ACC112 (cell line): ENCODE results near the gene NRARP.
"Not testable (repeated sequence)": the region's sequence is repeated elsewhere in the genome, so short reads cannot be mapped to it uniquely, and the experiment has no call there.

ENCODE experiments used
- H2AFZ ChIP-seq: fragments of 200-600 bp; sonication (generic); one replicate; pipeline ENCODE4 v1.6.0; 2017; ENCODE audit warnings: antibody characterized with exemption, low read length; ENCODE audit not compliant: unreplicated experiment
- H3K27ac ChIP-seq: fragments of 200-600 bp; sonication (generic); 2 replicates; pipeline ENCODE4 v1.5.1; 2014; ENCODE audit warnings: low read depth, mild to moderate bottlenecking, antibody characterized with exemption, low read length, moderate library complexity
- H3K27me3 ChIP-seq: fragments of 200-600 bp; sonication (generic); 2 replicates; pipeline ENCODE4 v1.6.1; 2014; ENCODE audit warnings: mild to moderate bottlenecking, antibody characterized with exemption, low read length, moderate library complexity, mixed read lengths; ENCODE audit not compliant: insufficient read depth
- H3K36me3 ChIP-seq: fragments of 200-600 bp; sonication (generic); 2 replicates; pipeline ENCODE4 v1.6.1; 2016; ENCODE audit warnings: mild to moderate bottlenecking, antibody characterized with exemption, low read length, moderate library complexity, mixed read lengths; ENCODE audit not compliant: insufficient read depth
- H3K4me1 ChIP-seq: fragments of 200-600 bp; sonication (generic); one replicate; pipeline ENCODE4 v1.6.1; 2016; ENCODE audit warnings: low read length, mixed read lengths; ENCODE audit not compliant: insufficient read depth, unreplicated experiment, control insufficient read depth
- H3K4me3 ChIP-seq: fragments of 200-600 bp; sonication (generic); 2 replicates; pipeline ENCODE4 v1.5.1; 2014; ENCODE audit warnings: mild to moderate bottlenecking, low read depth, low read length
- H3K79me2 ChIP-seq: fragments of 200-600 bp; sonication (generic); one replicate; pipeline ENCODE4 v1.6.0; 2016; ENCODE audit warnings: low read length; ENCODE audit not compliant: control insufficient read depth, unreplicated experiment, insufficient read depth

Gene NRARP

DNA sequence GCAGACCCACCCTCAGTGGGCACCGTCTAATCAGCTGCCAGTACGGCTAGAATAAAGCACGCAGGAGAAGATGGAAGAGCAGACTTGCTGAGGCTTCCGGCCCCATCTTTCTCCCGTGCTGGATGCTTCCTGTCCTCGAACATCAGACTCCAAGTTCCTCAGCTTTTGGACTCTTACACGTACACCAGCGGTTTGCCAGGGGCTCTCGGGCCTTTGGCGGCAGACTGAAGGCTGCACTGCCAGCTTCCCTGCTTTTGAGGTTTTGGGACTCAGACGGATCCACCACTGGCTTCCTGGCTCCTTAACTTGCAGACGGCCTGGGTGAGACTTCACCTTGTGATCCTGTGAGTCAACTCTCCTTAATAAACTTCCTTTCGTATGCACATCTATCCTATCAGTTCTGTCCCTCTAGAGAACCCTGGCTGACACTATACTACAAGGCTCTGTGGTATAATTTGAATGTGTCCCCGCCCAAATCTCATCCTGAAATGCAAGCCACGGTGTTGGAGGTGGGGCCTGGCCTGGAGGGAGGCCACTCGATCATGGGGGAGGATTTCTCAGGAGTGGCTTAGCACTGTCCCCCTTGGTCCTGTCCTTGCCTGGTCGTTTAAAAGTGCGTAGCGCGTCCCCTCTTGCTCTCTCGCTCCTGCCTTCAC is 31.1 kb upstream of the NRARP start:
- Histone ChIP-seq H3K4me3 (no peak overlapping the region), H3K4me1 (no peaks in the 10 kb centered on the region)

GRCh38 chr9:137331929-137332328 is 29.9 kb upstream of the NRARP start:
- Histone ChIP-seq H3K27ac (no peak overlapping the region), H3K79me2 (no peaks in the 10 kb centered on the region), H3K4me3 (no peak overlapping the region), H3K4me1 (no peaks in the 10 kb centered on the region), H2AFZ (no peak overlapping the region), H3K27me3 (no peaks in the 10 kb centered on the region), H3K36me3 (no peaks in the 10 kb centered on the region)

More for the DNA sequence above, 31.1 kb upstream of the NRARP start:
- Histone ChIP-seq H3K27ac (no peak overlapping the region), H3K36me3 (no peaks in the 10 kb centered on the region), H2AFZ (no peak overlapping the region), H3K27me3 (no peaks in the 10 kb centered on the region), H3K79me2 (no peaks in the 10 kb centered on the region)

- no peaks in the 10 kb centered on the region for H3K4me1 ChIP-seq
- H3K27ac ChIP-seq: no peak overlapping the region
- H3K36me3 ChIP-seq: no peaks in the 10 kb centered on the region
- no peaks in the 10 kb centered on the region for H3K79me2 ChIP-seq
- no peak overlapping the region for H3K4me3 ChIP-seq
- H3K27me3 ChIP-seq: no peaks in the 10 kb centered on the region
- H2AFZ ChIP-seq: no peak overlapping the region
These were observed 28.6 kb upstream of the NRARP start for GRCh38 chr9:137330689-137331088.

DNA sequence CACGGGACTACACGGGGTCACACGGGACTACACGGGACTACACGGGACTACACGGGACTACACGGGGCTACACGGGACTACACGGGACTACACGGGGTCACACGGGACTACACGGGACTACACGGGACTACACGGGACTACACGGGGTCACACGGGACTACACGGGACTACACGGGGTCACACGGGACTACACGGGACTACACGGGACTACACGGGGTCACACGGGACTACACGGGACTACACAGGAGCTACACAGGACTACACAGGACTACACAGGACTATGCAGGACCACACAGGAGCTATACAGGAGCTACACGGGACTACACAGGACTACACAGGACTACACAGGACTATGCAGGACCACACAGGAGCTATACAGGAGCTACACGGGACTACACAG is 27.5 kb upstream of the NRARP start:
- not testable (repeated sequence) for H3K79me2 ChIP-seq, H3K4me3 ChIP-seq, H3K36me3 ChIP-seq, H3K4me1 ChIP-seq, H3K27me3 ChIP-seq, H2AFZ ChIP-seq, H3K27ac ChIP-seq

GRCh38 chr9:137327641-137328550 is 25.8 kb upstream of the NRARP start:
- H3K4me1 ChIP-seq, H2AFZ ChIP-seq, H3K27me3 ChIP-seq, H3K79me2 ChIP-seq, H3K36me3 ChIP-seq, H3K4me3 ChIP-seq: not testable (repeated sequence)
- peak overlapping the region; percentile 13; the same call in 1 of the 2 replicates for H3K27ac ChIP-seq

GRCh38 chr9:137326445-137327065 is 24.5 kb upstream of the NRARP start:
- no peaks in the 10 kb centered on the region for H3K79me2 ChIP-seq
- no peaks in the 10 kb centered on the region for H3K4me1 ChIP-seq
- H2AFZ ChIP-seq: no peak overlapping the region
- no peaks in the 10 kb centered on the region for H3K27me3 ChIP-seq
- H3K36me3 ChIP-seq: no peaks in the 10 kb centered on the region
- no peak overlapping the region for H3K4me3 ChIP-seq
- no peak overlapping the region for H3K27ac ChIP-seq

- Histone ChIP-seq H3K36me3 (no peaks in the 10 kb centered on the region), H3K27me3 (no peaks in the 10 kb centered on the region), H3K4me3 (no peak overlapping the region), H3K27ac (no peak overlapping the region), H3K4me1 (no peaks in the 10 kb centered on the region), H2AFZ (no peak overlapping the region), H3K79me2 (no peaks in the 10 kb centered on the region)
These were observed 23.7 kb upstream of the NRARP start for GRCh38 chr9:137325799-137326198.

GRCh38 chr9:137325124-137325523 is 23.1 kb upstream of the NRARP start:
- Histone ChIP-seq H2AFZ (no peak overlapping the region), H3K27me3 (no peaks in the 10 kb centered on the region), H3K79me2 (no peaks in the 10 kb centered on the region), H3K4me3 (no peak overlapping the region), H3K36me3 (no peaks in the 10 kb centered on the region), H3K4me1 (no peaks in the 10 kb centered on the region), H3K27ac (no peak overlapping the region)

DNA sequence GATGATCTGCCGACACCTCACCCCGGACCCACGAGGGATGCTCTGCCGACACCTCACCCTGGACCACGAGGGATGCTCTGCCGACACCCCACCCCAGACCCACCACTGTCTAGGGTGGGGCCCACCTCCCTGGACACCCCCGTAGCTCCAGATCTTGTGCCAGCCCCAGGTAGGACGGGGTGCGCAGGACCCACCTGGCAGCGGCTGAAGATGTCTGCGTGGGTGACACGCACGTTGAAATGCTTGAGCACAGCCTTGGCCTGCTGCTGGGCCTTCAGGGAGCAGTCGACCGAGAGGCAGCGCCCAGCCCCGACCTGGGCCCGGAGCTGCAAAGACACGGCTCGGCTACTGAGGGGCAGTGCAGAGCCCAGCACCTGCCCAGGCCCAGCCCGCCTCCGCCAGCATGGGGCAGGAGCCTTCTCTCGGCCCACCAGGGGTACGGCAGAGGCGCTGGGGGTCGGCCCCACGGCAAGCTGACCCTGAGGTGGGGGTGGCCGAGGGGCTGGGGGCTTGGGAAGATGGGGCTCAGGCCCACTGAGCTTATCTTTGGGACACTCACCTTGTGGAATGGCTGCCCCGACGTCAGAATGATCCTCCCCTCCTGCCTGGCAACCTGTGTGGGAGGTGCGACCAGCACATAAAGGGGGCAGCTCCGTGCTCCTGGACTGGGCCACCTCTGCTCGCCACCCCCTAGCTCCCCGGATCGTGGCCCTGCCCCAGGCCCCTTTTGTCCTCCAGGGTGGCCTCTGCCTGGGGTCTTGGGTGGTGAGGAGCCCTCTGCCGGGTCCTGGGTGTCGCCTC is 21.7 kb upstream of the NRARP start:
- Histone ChIP-seq H3K27me3 (no peaks in the 10 kb centered on the region), H3K4me3 (no peak overlapping the region), H3K36me3 (no peaks in the 10 kb centered on the region), H3K79me2 (no peaks in the 10 kb centered on the region), H3K27ac (no peak overlapping the region), H2AFZ (no peak overlapping the region), H3K4me1 (no peaks in the 10 kb centered on the region)

DNA sequence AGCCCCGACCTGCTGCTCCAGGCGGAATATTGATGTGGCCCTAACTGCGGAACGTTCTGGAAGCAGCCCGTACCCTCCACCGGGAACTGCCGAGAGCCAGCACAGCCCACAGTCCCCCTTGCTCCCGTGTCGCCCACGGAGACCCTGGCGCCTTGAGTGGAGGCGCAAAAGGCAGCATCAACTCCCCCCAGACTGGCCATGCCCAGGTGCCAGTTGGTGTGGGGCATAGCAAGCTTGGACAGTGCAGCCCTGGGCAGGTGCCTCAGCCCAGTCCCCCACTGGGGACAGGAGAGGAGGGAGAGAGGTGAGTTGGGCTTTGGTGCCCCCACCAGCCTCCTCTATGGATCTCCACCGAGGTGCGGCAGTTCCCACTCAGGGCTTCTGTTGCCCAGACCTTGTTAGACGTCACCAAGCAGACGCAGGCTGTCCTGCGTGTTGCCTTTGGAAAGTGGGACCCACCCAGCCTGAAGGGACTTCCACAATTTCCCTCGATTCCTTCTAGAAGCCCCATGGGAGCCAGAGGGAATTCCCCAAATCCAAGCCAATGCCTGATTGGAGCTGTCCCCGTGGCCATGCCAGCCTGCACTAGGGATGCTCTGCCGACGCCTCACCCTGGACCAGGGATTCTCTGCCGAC is 19.8 kb upstream of the NRARP start:
- no peaks in the 10 kb centered on the region for H3K79me2 ChIP-seq
- H3K27ac ChIP-seq: no peak overlapping the region
- no peaks in the 10 kb centered on the region for H3K36me3 ChIP-seq
- H3K27me3 ChIP-seq: no peaks in the 10 kb centered on the region
- no peak overlapping the region for H3K4me3 ChIP-seq
- H2AFZ ChIP-seq: no peak overlapping the region
- H3K4me1 ChIP-seq: no peaks in the 10 kb centered on the region
